Measurements from ENCODE around the gene RASSF1.
A peak's percentile ranks its signal among the peaks of the same experiment; 100 is the strongest.

DNA sequence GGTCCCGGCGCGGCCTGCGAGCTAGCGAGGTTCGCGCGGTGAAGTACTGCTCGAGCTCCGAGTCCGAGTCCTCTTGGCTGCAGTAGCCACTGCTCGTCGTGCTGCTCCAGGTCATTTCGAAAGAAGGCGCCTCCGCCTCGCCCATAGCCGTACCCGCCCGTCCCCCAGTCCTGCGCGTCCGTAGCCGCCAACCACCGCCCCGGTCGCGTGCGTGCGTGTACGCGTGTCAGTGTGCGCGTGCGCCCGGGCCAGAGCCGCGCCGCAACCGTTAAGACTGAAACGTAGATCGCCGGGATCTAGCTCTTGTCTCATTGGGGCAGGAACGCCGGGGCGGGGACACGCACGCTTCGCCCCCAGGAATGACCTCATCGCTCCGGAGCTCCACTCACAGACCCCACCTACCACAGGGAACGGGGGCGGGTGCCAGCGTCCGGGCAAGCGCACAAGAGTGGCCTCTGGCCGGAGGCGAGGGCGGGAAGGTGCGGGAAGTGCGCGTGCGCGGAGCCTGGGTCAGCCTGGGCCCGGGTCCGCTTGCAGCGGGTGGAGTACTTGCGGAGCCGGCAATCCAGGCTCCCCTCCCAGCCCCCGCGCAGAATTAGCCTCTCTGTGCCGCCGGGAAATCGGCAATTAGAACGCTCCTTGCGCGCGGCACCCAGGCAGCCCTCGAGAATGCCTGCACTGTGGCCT lies 3.3 kb downstream of the RASSF1 start:
- TF ChIP-seq, protein P1, sequence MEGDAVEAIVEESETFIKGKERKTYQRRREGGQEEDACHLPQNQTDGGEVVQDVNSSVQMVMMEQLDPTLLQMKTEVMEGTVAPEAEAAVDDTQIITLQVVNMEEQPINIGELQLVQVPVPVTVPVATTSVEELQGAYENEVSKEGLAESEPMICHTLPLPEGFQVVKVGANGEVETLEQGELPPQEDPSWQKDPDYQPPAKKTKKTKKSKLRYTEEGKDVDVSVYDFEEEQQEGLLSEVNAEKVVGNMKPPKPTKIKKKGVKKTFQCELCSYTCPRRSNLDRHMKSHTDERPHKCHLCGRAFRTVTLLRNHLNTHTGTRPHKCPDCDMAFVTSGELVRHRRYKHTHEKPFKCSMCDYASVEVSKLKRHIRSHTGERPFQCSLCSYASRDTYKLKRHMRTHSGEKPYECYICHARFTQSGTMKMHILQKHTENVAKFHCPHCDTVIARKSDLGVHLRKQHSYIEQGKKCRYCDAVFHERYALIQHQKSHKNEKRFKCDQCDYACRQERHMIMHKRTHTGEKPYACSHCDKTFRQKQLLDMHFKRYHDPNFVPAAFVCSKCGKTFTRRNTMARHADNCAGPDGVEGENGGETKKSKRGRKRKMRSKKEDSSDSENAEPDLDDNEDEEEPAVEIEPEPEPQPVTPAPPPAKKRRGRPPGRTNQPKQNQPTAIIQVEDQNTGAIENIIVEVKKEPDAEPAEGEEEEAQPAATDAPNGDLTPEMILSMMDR (IDR thresholded peaks at IDR 0.05): no peak
- peak; percentile 70 for TF ChIP-seq POLR2AphosphoS5 (IDR thresholded peaks at IDR 0.05; ENCODE audit: low read depth, low read length)
- TF ChIP-seq, protein P2, sequence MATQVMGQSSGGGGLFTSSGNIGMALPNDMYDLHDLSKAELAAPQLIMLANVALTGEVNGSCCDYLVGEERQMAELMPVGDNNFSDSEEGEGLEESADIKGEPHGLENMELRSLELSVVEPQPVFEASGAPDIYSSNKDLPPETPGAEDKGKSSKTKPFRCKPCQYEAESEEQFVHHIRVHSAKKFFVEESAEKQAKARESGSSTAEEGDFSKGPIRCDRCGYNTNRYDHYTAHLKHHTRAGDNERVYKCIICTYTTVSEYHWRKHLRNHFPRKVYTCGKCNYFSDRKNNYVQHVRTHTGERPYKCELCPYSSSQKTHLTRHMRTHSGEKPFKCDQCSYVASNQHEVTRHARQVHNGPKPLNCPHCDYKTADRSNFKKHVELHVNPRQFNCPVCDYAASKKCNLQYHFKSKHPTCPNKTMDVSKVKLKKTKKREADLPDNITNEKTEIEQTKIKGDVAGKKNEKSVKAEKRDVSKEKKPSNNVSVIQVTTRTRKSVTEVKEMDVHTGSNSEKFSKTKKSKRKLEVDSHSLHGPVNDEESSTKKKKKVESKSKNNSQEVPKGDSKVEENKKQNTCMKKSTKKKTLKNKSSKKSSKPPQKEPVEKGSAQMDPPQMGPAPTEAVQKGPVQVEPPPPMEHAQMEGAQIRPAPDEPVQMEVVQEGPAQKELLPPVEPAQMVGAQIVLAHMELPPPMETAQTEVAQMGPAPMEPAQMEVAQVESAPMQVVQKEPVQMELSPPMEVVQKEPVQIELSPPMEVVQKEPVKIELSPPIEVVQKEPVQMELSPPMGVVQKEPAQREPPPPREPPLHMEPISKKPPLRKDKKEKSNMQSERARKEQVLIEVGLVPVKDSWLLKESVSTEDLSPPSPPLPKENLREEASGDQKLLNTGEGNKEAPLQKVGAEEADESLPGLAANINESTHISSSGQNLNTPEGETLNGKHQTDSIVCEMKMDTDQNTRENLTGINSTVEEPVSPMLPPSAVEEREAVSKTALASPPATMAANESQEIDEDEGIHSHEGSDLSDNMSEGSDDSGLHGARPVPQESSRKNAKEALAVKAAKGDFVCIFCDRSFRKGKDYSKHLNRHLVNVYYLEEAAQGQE (IDR thresholded peaks at IDR 0.05; ENCODE audit: insufficient read depth in 1 of 2, low read depth in 2 of 2, low read length in 1 of 2): 0 out of 4 replicates have a peak, but pooled peaks of 1 of the 2 experiments have one; percentile 19

Measured in Panc1 (cell line).